ENCODE results near the gene PNPLA3.

GRCh38 chr22:43900206-43900605, 23.4 kb upstream of the PNPLA3 start:
- no peak for TF ChIP-seq CTCF (IDR thresholded peaks at IDR 0.05)
- TF ChIP-seq POLR2A (IDR thresholded peaks at IDR 0.05) = no peak
